Cardiac muscle cell (in vitro differentiated cells and primary cell): ENCODE measurements around the gene GCK. TPM values are rescaled to one million over a fixed set of nuclear protein-coding genes. Genes with fewer than 3 reads are reported as not detected.

ENCODE experiments used
- DNase-seq, 2 donors: peaks; one replicate each; pipeline versions ENCODE4 v3.0.0 to v3.0.0-alpha.2; 2010 to 2017; ENCODE audit warnings: low read depth in 1 of 2, low spot score in 1 of 2
- H3K27ac ChIP-seq: fragments of 200-600 bp; sonication (generic); 2 replicates; pipeline ENCODE4 v1.5.1; 2016
- H3K27me3 ChIP-seq: fragments of 200-600 bp; sonication (generic); 2 replicates; pipeline ENCODE4 v1.6.0; 2016; ENCODE audit warnings: control low read depth
- H3K36me3 ChIP-seq: fragments of 200-600 bp; sonication (generic); 2 replicates; pipeline ENCODE4 v1.5.1; 2016; ENCODE audit warnings: control low read depth
- H3K4me1 ChIP-seq: fragments of 200-600 bp; sonication (generic); 2 replicates; pipeline ENCODE4 v1.8.1; 2017; ENCODE audit warnings: low read depth, mild to moderate bottlenecking, mixed run types
- H3K4me3 ChIP-seq: fragments of 200-600 bp; sonication (generic); 2 replicates; pipeline ENCODE4 v1.5.1; 2016; ENCODE audit warnings: mild to moderate bottlenecking
- H3K9me3 ChIP-seq: fragments of 200-600 bp; sonication (generic); 2 replicates; pipeline ENCODE4 v1.5.1; 2017; ENCODE audit warnings: low read depth, mild to moderate bottlenecking, control low read depth
- polyA plus RNA-seq: library from polyadenylated mRNA; unstranded; fragments of >200 nt; fragmentation: Nextera tagmentation; extraction: Ambion mirVana; gene quantifications from 2 replicates; pipeline ENCODE4 v1.2.1, GENCODE V29; 2016
- total RNA-seq: library from RNA; depleted of rRNA; stranded (reverse); fragments of >200 nt; gene quantifications from 2 replicates; pipeline ENCODE4 v1.2.3, GENCODE V29; 2016
- TF ChIP-seq, protein P1 (sequence below): IDR thresholded peaks from 2 replicates; pipeline ENCODE4 v1.5.1; 2012; ENCODE audit warnings: low read depth, mild to moderate bottlenecking, low read length

Gene GCK
- total and polyA plus RNA-seq, 2 experiments from 2014 or later = 26.7 to 46.4 TPM

DNA sequence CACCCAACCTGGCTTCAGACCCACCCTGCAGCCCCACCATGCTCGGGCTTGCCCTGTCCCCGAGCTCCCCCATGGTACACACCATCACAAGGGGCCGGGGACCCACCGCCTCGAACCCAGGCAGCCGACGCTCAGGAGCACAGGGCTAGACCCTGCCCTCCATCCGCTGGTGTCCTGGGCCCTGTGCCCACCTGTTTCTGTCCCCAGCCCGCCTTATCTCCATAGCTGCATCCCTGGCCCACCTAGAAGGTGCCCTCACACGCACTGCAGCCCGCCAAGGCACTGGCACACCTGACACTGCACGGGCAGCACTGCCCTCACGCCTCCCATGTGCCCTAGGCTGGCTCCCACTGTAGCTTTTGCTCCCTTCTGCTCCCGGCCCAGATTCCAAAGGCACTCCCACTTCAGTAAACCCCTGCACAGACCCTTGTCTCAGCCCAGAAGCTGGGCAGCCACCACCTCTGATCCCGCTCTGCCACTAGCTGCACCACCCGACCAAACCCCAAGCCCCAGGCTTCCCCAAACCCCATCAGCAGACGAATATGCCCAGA, 28.7 kb upstream of the GCK start:
- H3K4me1 ChIP-seq = peaks cover 17% of the 10 kb centered on the region
- H3K4me3 ChIP-seq = no peak overlapping the region
- H3K9me3 ChIP-seq = no peaks in the 10 kb centered on the region
- no peak for DNase-seq
- H3K27ac ChIP-seq = peak overlapping the region; percentile 49
- no peaks in the 10 kb centered on the region for H3K27me3 ChIP-seq
- H3K36me3 ChIP-seq = peaks cover 10% of the 10 kb centered on the region
- TF ChIP-seq, protein P1, sequence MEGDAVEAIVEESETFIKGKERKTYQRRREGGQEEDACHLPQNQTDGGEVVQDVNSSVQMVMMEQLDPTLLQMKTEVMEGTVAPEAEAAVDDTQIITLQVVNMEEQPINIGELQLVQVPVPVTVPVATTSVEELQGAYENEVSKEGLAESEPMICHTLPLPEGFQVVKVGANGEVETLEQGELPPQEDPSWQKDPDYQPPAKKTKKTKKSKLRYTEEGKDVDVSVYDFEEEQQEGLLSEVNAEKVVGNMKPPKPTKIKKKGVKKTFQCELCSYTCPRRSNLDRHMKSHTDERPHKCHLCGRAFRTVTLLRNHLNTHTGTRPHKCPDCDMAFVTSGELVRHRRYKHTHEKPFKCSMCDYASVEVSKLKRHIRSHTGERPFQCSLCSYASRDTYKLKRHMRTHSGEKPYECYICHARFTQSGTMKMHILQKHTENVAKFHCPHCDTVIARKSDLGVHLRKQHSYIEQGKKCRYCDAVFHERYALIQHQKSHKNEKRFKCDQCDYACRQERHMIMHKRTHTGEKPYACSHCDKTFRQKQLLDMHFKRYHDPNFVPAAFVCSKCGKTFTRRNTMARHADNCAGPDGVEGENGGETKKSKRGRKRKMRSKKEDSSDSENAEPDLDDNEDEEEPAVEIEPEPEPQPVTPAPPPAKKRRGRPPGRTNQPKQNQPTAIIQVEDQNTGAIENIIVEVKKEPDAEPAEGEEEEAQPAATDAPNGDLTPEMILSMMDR = no peak

DNA sequence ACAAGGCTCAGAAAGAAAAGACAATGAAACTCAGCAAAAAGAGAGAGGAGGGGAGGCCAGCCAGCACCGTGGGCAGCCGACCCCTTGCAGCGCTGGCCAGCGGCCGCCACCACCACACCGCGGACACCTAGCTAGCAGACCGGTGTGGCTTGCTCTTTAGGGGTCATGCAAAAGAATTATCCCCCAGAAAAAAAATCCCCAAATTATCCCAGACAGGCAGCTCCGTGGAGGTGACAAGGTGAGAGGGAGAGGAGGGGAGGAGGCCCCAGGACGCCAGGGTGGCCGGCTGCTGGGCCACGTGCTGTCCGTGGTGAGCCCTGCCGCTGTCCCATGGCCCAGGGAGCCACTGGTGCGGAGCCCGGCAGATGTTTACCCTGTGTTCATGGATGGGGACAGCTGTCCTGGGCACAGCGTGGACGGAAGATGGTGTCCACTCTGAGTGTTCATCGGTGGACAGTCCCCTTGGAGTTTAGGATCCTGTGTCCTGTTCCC, 28.0 kb upstream of the GCK start:
- H3K9me3 ChIP-seq = no peaks in the 10 kb centered on the region
- H3K27ac ChIP-seq = no peak overlapping the region
- DNase-seq = no peak
- TF ChIP-seq, protein P1 = no peak
- H3K36me3 ChIP-seq = peaks cover 10% of the 10 kb centered on the region
- peaks cover 16% of the 10 kb centered on the region for H3K4me1 ChIP-seq
- H3K4me3 ChIP-seq = no peak overlapping the region
- H3K27me3 ChIP-seq = no peaks in the 10 kb centered on the region

DNA sequence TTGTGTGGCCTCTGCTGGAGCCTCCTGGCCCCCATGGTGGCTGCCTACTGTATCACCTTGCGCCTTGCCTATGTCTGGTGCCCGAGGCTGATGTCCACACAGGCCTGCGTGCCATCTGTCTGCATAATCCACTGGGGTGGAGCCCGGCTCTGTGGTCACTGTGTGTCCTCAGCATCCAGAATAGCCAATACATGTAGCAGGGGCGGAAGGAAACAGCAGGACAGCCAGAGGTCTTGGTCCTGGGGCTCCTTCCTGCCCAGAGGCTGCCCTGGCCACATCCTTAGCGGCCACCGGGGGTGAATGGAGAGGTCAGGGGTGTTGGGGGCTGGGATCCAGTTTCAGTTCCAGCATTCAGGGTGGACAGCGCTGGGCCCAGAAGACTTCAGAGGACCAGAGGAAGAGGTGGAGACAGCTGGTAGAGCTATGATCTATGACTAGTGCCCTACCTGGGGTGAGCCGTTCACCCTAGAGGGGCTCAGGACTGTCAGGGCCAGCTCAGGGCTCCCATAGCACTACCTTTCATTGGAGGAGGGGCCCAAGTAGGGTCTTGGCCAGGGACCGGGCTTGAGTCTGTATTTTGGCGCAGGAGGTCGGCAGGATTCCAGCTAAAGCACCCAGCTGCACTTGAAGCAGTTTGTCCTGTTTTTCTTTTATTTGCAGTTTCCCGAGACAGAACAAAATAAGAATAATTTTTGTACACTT, 27.4 kb upstream of the GCK start:
- no peaks in the 10 kb centered on the region for H3K9me3 ChIP-seq
- TF ChIP-seq, protein P1 = no peak
- peaks cover 10% of the 10 kb centered on the region for H3K36me3 ChIP-seq
- H3K27me3 ChIP-seq = no peaks in the 10 kb centered on the region
- H3K4me3 ChIP-seq = no peak overlapping the region
- H3K27ac ChIP-seq = no peak overlapping the region
- peaks cover 16% of the 10 kb centered on the region for H3K4me1 ChIP-seq
- DNase-seq = no peak

DNA sequence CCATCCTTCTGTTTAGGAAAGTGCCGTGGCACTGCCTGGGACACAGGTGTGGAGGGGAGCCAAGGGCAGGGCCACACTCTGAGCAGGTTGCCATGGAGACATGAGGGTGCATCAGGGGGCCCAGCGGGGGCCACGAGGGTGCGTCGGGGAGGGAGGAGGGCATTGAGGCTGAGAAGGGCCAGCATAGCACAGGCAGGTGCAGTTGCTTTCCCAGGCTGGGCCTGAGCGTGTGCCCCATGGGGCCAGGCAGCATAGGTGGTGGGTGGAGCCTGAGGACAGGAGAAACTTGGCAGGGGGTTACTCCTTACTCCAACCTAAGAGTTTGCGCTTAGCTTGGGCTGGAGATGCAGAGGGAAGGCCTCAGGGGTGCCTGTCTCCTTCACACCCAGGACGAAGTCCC, 26.8 kb upstream of the GCK start:
- no peak for DNase-seq
- Histone ChIP-seq H3K9me3 (no peaks in the 10 kb centered on the region), H3K27me3 (no peaks in the 10 kb centered on the region), H3K36me3 (peaks cover 16% of the 10 kb centered on the region), H3K4me3 (no peak overlapping the region), H3K27ac (no peak overlapping the region), H3K4me1 (peaks cover 16% of the 10 kb centered on the region)
- TF ChIP-seq, protein P1 = no peak

DNA sequence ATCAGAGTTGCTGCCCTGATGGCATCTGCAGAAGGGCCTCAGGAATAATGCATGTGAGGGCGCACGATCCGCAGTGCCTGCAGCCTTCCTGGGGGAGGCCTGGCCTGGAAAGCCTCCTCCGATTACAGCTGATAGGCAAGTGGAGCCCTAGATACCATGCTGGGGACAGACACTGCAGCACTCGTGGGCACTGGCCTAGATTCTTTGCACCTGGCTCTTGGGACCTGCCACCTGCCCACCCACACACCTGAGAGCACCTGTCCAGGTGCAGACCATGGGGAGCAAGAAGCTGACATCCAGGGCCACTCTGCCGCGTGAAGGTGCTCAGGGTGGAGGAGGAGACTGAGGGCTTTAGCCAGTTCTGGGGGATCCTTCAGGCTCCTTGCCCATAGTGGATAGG, 26.3 kb upstream of the GCK start:
- no peak for DNase-seq
- TF ChIP-seq, protein P1 = no peak
- H3K27ac ChIP-seq = peak overlapping the region; percentile 75
- no peaks in the 10 kb centered on the region for H3K9me3 ChIP-seq
- H3K4me3 ChIP-seq = no peak overlapping the region
- H3K27me3 ChIP-seq = no peaks in the 10 kb centered on the region
- H3K4me1 ChIP-seq = peaks cover 16% of the 10 kb centered on the region
- peaks cover 20% of the 10 kb centered on the region for H3K36me3 ChIP-seq
